SK-N-SH (cell line): Measurements from ENCODE around the gene CCDC187. TPM values are rescaled to one million over a fixed set of nuclear protein-coding genes. Genes with fewer than 3 reads are reported as not detected.

Source experiments
- CTCF ChIA-PET: fragments of 300-600, 350-600 bp; formaldehyde crosslinking; extraction: SDS; loops from one replicate; lab custom pipeline; 2021; lab: Yijun Ruan, JAX
- POLR2A ChIA-PET: fragments of 350-600 bp; sonication (Branson Sonifier 250); formaldehyde crosslinking; extraction: SDS; loops from one replicate; lab custom pipeline; 2020; ENCODE audit warnings: antibody characterized with exemption, inconsistent platforms; lab: Yijun Ruan, JAX
- DNase-seq: peaks from one replicate; pipeline ENCODE4 v3.0.0; 2012
- H2AFZ ChIP-seq: fragments of 200-600 bp; sonication (generic); 2 replicates; pipeline ENCODE4 v1.8.1; 2016; ENCODE audit warnings: antibody characterized with exemption, mild to moderate bottlenecking, low read depth
- H3F3A ChIP-seq: fragments of 200-600 bp; sonication (generic); replicated peaks from 2 replicates; pipeline ENCODE3; 2016; ENCODE audit warnings: antibody characterized with exemption, mild to moderate bottlenecking; ENCODE audit not compliant: insufficient read depth
- H3K27ac ChIP-seq, 2 experiments: fragments of 200-500 bp in 1 of 2; fragments of 200-600 bp in 1 of 2; sonication (Bioruptor generic) in 1 of 2; sonication (generic), shearing (Covaris generic) in 1 of 2; 2 replicates each; pipeline versions ENCODE4 v1.5.1 to v1.6.1; 2014 to 2016; ENCODE audit warnings: low read depth in 2 of 2, inconsistent platforms in 1 of 2, low read length in 1 of 2, mild to moderate bottlenecking in 1 of 2, mixed read lengths in 1 of 2
- H3K27me3 ChIP-seq: fragments of 200-600 bp; sonication (generic), shearing (Covaris generic); 2 replicates; pipeline ENCODE4 v1.6.1; 2016; ENCODE audit warnings: mixed run types; ENCODE audit not compliant: insufficient read depth
- H3K36me3 ChIP-seq, 2 experiments: fragments of 200-500 bp in 1 of 2; fragments of 200-600 bp in 1 of 2; sonication (Bioruptor generic) in 1 of 2; sonication (generic) in 1 of 2; replicated peaks in 1 of 2; 2 replicates each; pipeline versions ENCODE3 to v1.5.1; 2014 to 2016; ENCODE audit warnings: low read length in 1 of 2, mild to moderate bottlenecking in 1 of 2; ENCODE audit not compliant: insufficient read depth in 2 of 2, control insufficient read depth in 1 of 2
- H3K4me1 ChIP-seq, 2 experiments: fragments of 200-500 bp in 1 of 2; fragments of 200-600 bp in 1 of 2; sonication (Bioruptor generic) in 1 of 2; sonication (generic), shearing (Covaris generic) in 1 of 2; 2 replicates each; pipeline versions ENCODE4 v1.5.1 to v1.6.1; 2014 to 2016; ENCODE audit warnings: low read depth in 1 of 2, low read length in 1 of 2, mixed run types in 1 of 2; ENCODE audit not compliant: insufficient read depth in 2 of 2, control insufficient read depth in 1 of 2
- H3K4me2 ChIP-seq: fragments of 200-600 bp; sonication (generic), shearing (Covaris generic); 2 replicates; pipeline ENCODE4 v1.6.1; 2017; ENCODE audit warnings: mixed run types
- H3K4me3 ChIP-seq, 2 experiments: fragments of 200-500 bp in 1 of 2; fragments of 200-600 bp in 1 of 2; sonication (Bioruptor generic) in 1 of 2; sonication (generic), shearing (Covaris generic) in 1 of 2; 2 replicates each; pipeline versions ENCODE4 v1.5.1 to v1.8.1; 2014 to 2016; ENCODE audit warnings: low read depth in 2 of 2, inconsistent platforms in 1 of 2, low read length in 1 of 2, mild to moderate bottlenecking in 1 of 2, mixed read lengths in 1 of 2, moderate library complexity in 1 of 2
- H3K79me2 ChIP-seq: fragments of 200-600 bp; sonication (generic); 2 replicates; pipeline ENCODE4 v1.8.1; 2017; ENCODE audit warnings: mild to moderate bottlenecking; ENCODE audit not compliant: insufficient read depth
- H3K9ac ChIP-seq: fragments of 200-600 bp; sonication (generic); 2 replicates; pipeline ENCODE4 v1.6.1; 2017; ENCODE audit warnings: mixed run types
- H3K9me2 ChIP-seq: fragments of 200-600 bp; sonication (generic); 2 replicates; pipeline ENCODE4 v1.6.1; 2017; ENCODE audit warnings: mixed run types
- H3K9me3 ChIP-seq: fragments of 200-600 bp; sonication (generic); 2 replicates; pipeline ENCODE4 v1.6.1; 2017; ENCODE audit warnings: mixed run types, mild to moderate bottlenecking, moderate library complexity
- H4K20me1 ChIP-seq: fragments of 200-600 bp; sonication (generic); 2 replicates; pipeline ENCODE4 v1.6.1; 2017; ENCODE audit warnings: mild to moderate bottlenecking, mixed run types; ENCODE audit not compliant: insufficient read depth
- CHD2 ChIP-seq: fragments of 150-350 bp; IDR thresholded peaks from 2 replicates; pipeline ENCODE4 v1.6.1; 2018; ENCODE audit warnings: low read length; ENCODE audit not compliant: partially characterized antibody
- ELF1 ChIP-seq: IDR thresholded peaks from 2 replicates; pipeline ENCODE4 v1.4.0; 2012
- EP300 ChIP-seq, 2 experiments: IDR thresholded peaks; 2 replicates each; pipeline versions ENCODE4 v1.4.0 to v1.6.1; 2012; ENCODE audit warnings: borderline replicate concordance in 1 of 2, low read depth in 1 of 2, low read length in 1 of 2
- EZH2phosphoT487 ChIP-seq: fragments of 200-600 bp; sonication (generic); IDR thresholded peaks from 2 replicates; pipeline ENCODE4 v1.6.1; 2017; ENCODE audit warnings: low read depth, mixed run types, mild to moderate bottlenecking, antibody characterized with exemption, moderate library complexity, borderline replicate concordance
- FOSL2 ChIP-seq: IDR thresholded peaks from 2 replicates; pipeline ENCODE4 v1.4.0; 2012; ENCODE audit warnings: low read depth, mild to moderate bottlenecking, moderate library complexity, borderline replicate concordance
- FOXJ3 ChIP-seq: sonication (generic); formaldehyde crosslinking; IDR thresholded peaks from 2 replicates; pipeline ENCODE4 v1.5.1; 2020; ENCODE audit warnings: mild to moderate bottlenecking, missing genetic modification reagents
- GABPA ChIP-seq: IDR thresholded peaks from 2 replicates; pipeline ENCODE4 v1.4.0; 2012; ENCODE audit warnings: low read depth, mild to moderate bottlenecking
- NFIC ChIP-seq: IDR thresholded peaks from 2 replicates; pipeline ENCODE4 v1.4.0; 2012; ENCODE audit warnings: borderline replicate concordance
- NRF1 ChIP-seq: IDR thresholded peaks from 2 replicates; pipeline ENCODE4 v1.6.1; 2012; ENCODE audit warnings: low read depth, mild to moderate bottlenecking, low read length
- POLR2AphosphoS5 ChIP-seq: IDR thresholded peaks from 2 replicates; pipeline ENCODE4 v1.6.1; 2012; ENCODE audit warnings: low read depth, low read length
- RCOR1 ChIP-seq: fragments of 150-350 bp; IDR thresholded peaks from 2 replicates; pipeline ENCODE4 v1.6.1; 2017; ENCODE audit warnings: antibody characterized with exemption, low read length
- RFX5 ChIP-seq: IDR thresholded peaks from 2 replicates; pipeline ENCODE4 v1.6.1; 2012; ENCODE audit warnings: mild to moderate bottlenecking, improper control_type of control experiment, low read length
- RXRA ChIP-seq: IDR thresholded peaks from 2 replicates; pipeline ENCODE4 v1.4.0; 2012; ENCODE audit warnings: low read depth, mild to moderate bottlenecking, borderline replicate concordance
- SMC3 ChIP-seq: IDR thresholded peaks from 2 replicates; pipeline ENCODE4 v1.6.1; 2012; ENCODE audit warnings: low read depth, low read length, improper control_type of control experiment
- TCF12 ChIP-seq: IDR thresholded peaks from 2 replicates; pipeline ENCODE4 v1.4.0; 2012
- WGBS: methylation state at CpG from one replicate; pipeline ENCODE4 v1.1.6; 2017; ENCODE audit warnings: low lambda C conversion rate; 5-methylcytosine and 5-hydroxymethylcytosine counted together
- polyA plus RNA-seq, 3 experiments: library from polyadenylated mRNA; depleted of rRNA; stranded (reverse); fragments of >200 nt; gene quantifications; 2 replicates each; pipeline ENCODE4 v1.2.3, GENCODE V29; 2012
- TF ChIP-seq, protein P1 (sequence below): fragments of 150-350 bp; IDR thresholded peaks from 2 replicates; pipeline ENCODE4 v1.6.1; 2016; ENCODE audit warnings: mild to moderate bottlenecking, low read depth, low read length
- TF ChIP-seq, protein P2 (sequence below): IDR thresholded peaks from 2 replicates; pipeline ENCODE4 v1.4.0; 2012; ENCODE audit warnings: low read depth, borderline replicate concordance
- TF ChIP-seq, protein P3 (sequence below): fragments of 200-600 bp; sonication (generic); IDR thresholded peaks from 2 replicates; pipeline ENCODE4 v1.6.1; 2017; ENCODE audit warnings: antibody characterized with exemption, mild to moderate bottlenecking, moderate library complexity

Gene CCDC187
- polyA plus RNA-seq, 1 of the 3 experiments (the other 2 are of a cell fraction), result not detected

DNA sequence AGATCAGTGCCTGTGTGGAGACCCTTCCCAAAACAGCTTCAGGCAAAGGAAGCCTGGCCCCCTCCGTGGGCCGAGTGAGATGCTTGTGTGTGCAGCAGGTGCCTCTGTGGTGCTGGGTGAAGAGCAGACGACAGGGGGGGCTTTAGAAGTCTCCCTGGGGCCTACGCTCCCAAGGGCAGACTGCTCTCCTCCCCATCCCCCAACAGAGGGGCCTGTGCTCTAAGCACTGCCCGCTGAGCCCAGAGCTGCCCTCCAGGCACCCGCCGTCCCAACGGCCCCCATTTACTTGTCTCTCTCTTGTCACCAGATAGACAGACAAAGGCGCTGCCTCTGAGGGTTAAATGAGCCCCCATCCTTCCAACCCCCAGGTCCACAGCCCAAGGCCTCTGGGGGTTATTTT, 96.3 kb downstream of the CCDC187 start:
- Histone ChIP-seq H2AFZ (no peak overlapping the region), H3K27me3 (peaks cover 11% of the 10 kb centered on the region), H3K9me2 (no peaks in the 10 kb centered on the region), H3K27ac (no peak overlapping the region), H3K79me2 (no peaks in the 10 kb centered on the region), H4K20me1 (peaks cover 24% of the 10 kb centered on the region), H3K9ac (no peak overlapping the region), H3F3A (no peaks in the 10 kb centered on the region), H3K4me2 (no peak overlapping the region), H3K36me3 (peaks cover 0 to 10% of the 10 kb centered on the region in 2 experiments), H3K9me3 (no peaks in the 10 kb centered on the region), H3K4me1 (peaks cover 0 to 9% of the 10 kb centered on the region in 2 experiments; a peak in 1 of 4 replicates), H3K4me3 (no peak overlapping the region)
- TF ChIP-seq RCOR1 (no peak), GABPA (no peak), FOXJ3 (CRISPR knock-in tag) (no peak), TCF12 (no peak), SMC3 (no peak), FOSL2 (no peak), NRF1 (no peak), ELF1 (no peak), POLR2AphosphoS5 (no peak), RFX5 (no peak), EP300 (IDR thresholded peaks at IDR 0.05; ENCODE audit: borderline replicate concordance in 1 of 2, low read depth in 1 of 2, low read length in 1 of 2) (no peak), CHD2 (no peak), EZH2phosphoT487 (no peak), NFIC (no peak), RXRA (no peak)
- TF ChIP-seq, protein P1, sequence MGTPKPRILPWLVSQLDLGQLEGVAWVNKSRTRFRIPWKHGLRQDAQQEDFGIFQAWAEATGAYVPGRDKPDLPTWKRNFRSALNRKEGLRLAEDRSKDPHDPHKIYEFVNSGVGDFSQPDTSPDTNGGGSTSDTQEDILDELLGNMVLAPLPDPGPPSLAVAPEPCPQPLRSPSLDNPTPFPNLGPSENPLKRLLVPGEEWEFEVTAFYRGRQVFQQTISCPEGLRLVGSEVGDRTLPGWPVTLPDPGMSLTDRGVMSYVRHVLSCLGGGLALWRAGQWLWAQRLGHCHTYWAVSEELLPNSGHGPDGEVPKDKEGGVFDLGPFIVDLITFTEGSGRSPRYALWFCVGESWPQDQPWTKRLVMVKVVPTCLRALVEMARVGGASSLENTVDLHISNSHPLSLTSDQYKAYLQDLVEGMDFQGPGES, result no peak
- TF ChIP-seq, protein P2, sequence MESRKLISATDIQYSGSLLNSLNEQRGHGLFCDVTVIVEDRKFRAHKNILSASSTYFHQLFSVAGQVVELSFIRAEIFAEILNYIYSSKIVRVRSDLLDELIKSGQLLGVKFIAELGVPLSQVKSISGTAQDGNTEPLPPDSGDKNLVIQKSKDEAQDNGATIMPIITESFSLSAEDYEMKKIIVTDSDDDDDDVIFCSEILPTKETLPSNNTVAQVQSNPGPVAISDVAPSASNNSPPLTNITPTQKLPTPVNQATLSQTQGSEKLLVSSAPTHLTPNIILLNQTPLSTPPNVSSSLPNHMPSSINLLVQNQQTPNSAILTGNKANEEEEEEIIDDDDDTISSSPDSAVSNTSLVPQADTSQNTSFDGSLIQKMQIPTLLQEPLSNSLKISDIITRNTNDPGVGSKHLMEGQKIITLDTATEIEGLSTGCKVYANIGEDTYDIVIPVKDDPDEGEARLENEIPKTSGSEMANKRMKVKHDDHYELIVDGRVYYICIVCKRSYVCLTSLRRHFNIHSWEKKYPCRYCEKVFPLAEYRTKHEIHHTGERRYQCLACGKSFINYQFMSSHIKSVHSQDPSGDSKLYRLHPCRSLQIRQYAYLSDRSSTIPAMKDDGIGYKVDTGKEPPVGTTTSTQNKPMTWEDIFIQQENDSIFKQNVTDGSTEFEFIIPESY, result no peak
- TF ChIP-seq, protein P3, sequence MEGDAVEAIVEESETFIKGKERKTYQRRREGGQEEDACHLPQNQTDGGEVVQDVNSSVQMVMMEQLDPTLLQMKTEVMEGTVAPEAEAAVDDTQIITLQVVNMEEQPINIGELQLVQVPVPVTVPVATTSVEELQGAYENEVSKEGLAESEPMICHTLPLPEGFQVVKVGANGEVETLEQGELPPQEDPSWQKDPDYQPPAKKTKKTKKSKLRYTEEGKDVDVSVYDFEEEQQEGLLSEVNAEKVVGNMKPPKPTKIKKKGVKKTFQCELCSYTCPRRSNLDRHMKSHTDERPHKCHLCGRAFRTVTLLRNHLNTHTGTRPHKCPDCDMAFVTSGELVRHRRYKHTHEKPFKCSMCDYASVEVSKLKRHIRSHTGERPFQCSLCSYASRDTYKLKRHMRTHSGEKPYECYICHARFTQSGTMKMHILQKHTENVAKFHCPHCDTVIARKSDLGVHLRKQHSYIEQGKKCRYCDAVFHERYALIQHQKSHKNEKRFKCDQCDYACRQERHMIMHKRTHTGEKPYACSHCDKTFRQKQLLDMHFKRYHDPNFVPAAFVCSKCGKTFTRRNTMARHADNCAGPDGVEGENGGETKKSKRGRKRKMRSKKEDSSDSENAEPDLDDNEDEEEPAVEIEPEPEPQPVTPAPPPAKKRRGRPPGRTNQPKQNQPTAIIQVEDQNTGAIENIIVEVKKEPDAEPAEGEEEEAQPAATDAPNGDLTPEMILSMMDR, result no peak
- no peak for DNase-seq
- ChIA-PET CTCF (interaction anchor here (1.5 to 3.4 kb wide), 4 partner anchors 12 to 37 kb away, joined by 5 to 16 read pairs (median 6); no protein-coding TSS in a partner anchor), POLR2A (no interaction called here)
- 92% methylated on average over 9 of the region's 9 CpGs for WGBS
